GM19397 (cell line): Measurements from ENCODE around the gene CHRD.
"Not testable (repeated sequence)": the region's sequence is repeated elsewhere in the genome, so short reads cannot be mapped to it uniquely, and the experiment has no call there.

Source experiments
- ATAC-seq: cut with Tn5 transposase; IDR thresholded peaks from one replicate; pipeline ENCODE4 v1.9.1; 2021; ENCODE audit warnings: mild to moderate bottlenecking, moderate library complexity; ENCODE audit not compliant: unreplicated experiment

CHRD gene

GRCh38 chr3:184414418-184415202, 34.8 kb downstream of the CHRD start:
- ATAC-seq = no peak

GRCh38 chr3:184415203-184415490, 35.3 kb downstream of the CHRD start:
- ATAC-seq = no peak

- ATAC-seq = peak; percentile 86
Measured at GRCh38 chr3:184417619-184418327, 37.9 kb downstream of the CHRD start.

- no peak for ATAC-seq
Measured at GRCh38 chr3:184419171-184419570, 39.3 kb downstream of the CHRD start.

- ATAC-seq = no peak
Measured at GRCh38 chr3:184423561-184423960, 43.7 kb downstream of the CHRD start.

- ATAC-seq = no peak
Measured at GRCh38 chr3:184426691-184427141, 46.9 kb downstream of the CHRD start.

- no peak for ATAC-seq
Measured at GRCh38 chr3:184428561-184429175, 48.8 kb downstream of the CHRD start.

GRCh38 chr3:184429786-184430185, 49.9 kb downstream of the CHRD start:
- ATAC-seq = no peak

GRCh38 chr3:184430940-184431339, 51.1 kb downstream of the CHRD start:
- no peak for ATAC-seq

- ATAC-seq = not testable (repeated sequence)
Measured at GRCh38 chr3:184433178-184433577, 53.3 kb downstream of the CHRD start.

GRCh38 chr3:184439096-184439495, 59.2 kb downstream of the CHRD start:
- ATAC-seq = no peak
